ENCODE measurements around the gene ACIN1.

The ACIN1 gene

GRCh38 chr14:23040100-23040499 is 54.8 kb downstream of the ACIN1 start:
- Histone ChIP-seq H3K4me2 (ENCODE audit: low read length) (no peak overlapping the region), H3K4me3 (ENCODE audit: low read depth, low read length, poor library complexity, severe bottlenecking) (no peak overlapping the region), H3K4me1 (ENCODE audit: insufficient read depth, low read length, severe bottlenecking) (peaks cover 8% of the 10 kb centered on the region), H3F3A (ENCODE audit: insufficient read depth, low read length) (no peaks in the 10 kb centered on the region), H2AFZ (ENCODE audit: low read length) (no peak overlapping the region), H3K9me3 (ENCODE audit: low read length) (no peaks in the 10 kb centered on the region), H3K27ac (ENCODE audit: low read depth, low read length, poor library complexity, severe bottlenecking) (no peak overlapping the region), H4K20me1 (ENCODE audit: insufficient read depth, low read length) (no peaks in the 10 kb centered on the region), H3K36me3 (ENCODE audit: insufficient read depth, low read length) (no peaks in the 10 kb centered on the region), H3K27me3 (ENCODE audit: insufficient read depth, low read length) (peaks cover 1% of the 10 kb centered on the region; the same call in 1 of the 2 replicates), H3K9me2 (ENCODE audit: low read depth, low read length) (no peaks in the 10 kb centered on the region), H3K9ac (ENCODE audit: low read length) (no peak overlapping the region), H3K79me2 (ENCODE audit: insufficient read depth, low read length) (no peaks in the 10 kb centered on the region)
- no peak for TF ChIP-seq EZH2 (IDR thresholded peaks at IDR 0.05; ENCODE audit: borderline replicate concordance, low read length)
- no peak for TF ChIP-seq CTCF (IDR thresholded peaks at IDR 0.05; ENCODE audit: low read length)

- H3K9me3 ChIP-seq (ENCODE audit: low read length), result no peaks in the 10 kb centered on the region
- H3K9me2 ChIP-seq (ENCODE audit: low read depth, low read length), result no peaks in the 10 kb centered on the region
- H2AFZ ChIP-seq (ENCODE audit: low read length), result peak overlapping the region; percentile 90
- H3K4me2 ChIP-seq (ENCODE audit: low read length), result peak overlapping the region; percentile 56
- peaks cover 19% of the 10 kb centered on the region for H3K4me1 ChIP-seq (ENCODE audit: insufficient read depth, low read length, severe bottlenecking)
- no peak for TF ChIP-seq CTCF (IDR thresholded peaks at IDR 0.05; ENCODE audit: low read length)
- TF ChIP-seq EZH2 (IDR thresholded peaks at IDR 0.05; ENCODE audit: borderline replicate concordance, low read length), result no peak
- H3K4me3 ChIP-seq (ENCODE audit: low read depth, low read length, poor library complexity, severe bottlenecking), result peak overlapping the region; percentile 92
- H3K9ac ChIP-seq (ENCODE audit: low read length), result peak overlapping the region; percentile 93; the same call in 1 of the 2 replicates
- H3K36me3 ChIP-seq (ENCODE audit: insufficient read depth, low read length), result peaks cover 35% of the 10 kb centered on the region
- peaks cover 15% of the 10 kb centered on the region for H3K79me2 ChIP-seq (ENCODE audit: insufficient read depth, low read length)
- H3K27me3 ChIP-seq (ENCODE audit: insufficient read depth, low read length), result no peaks in the 10 kb centered on the region
- H3F3A ChIP-seq (ENCODE audit: insufficient read depth, low read length), result no peaks in the 10 kb centered on the region
- H3K27ac ChIP-seq (ENCODE audit: low read depth, low read length, poor library complexity, severe bottlenecking), result peak overlapping the region; percentile 84
- H4K20me1 ChIP-seq (ENCODE audit: insufficient read depth, low read length), result no peaks in the 10 kb centered on the region
Measured at GRCh38 chr14:23035303-23036144, 59.4 kb downstream of the ACIN1 start.

- no peaks in the 10 kb centered on the region for H3F3A ChIP-seq (ENCODE audit: insufficient read depth, low read length)
- peak within 1 kb of the TSS; percentile 92 for H3K4me3 ChIP-seq (ENCODE audit: low read depth, low read length, poor library complexity, severe bottlenecking)
- H3K4me2 ChIP-seq (ENCODE audit: low read length), result peak within 1 kb of the TSS; percentile 56
- no peaks in the 10 kb centered on the region for H3K27me3 ChIP-seq (ENCODE audit: insufficient read depth, low read length)
- H4K20me1 ChIP-seq (ENCODE audit: insufficient read depth, low read length), result no peaks in the 10 kb centered on the region
- peaks cover 15% of the 10 kb centered on the region for H3K79me2 ChIP-seq (ENCODE audit: insufficient read depth, low read length)
- peak within 1 kb of the TSS; percentile 90 for H2AFZ ChIP-seq (ENCODE audit: low read length)
- TF ChIP-seq CTCF (IDR thresholded peaks at IDR 0.05; ENCODE audit: low read length), result no peak
- TF ChIP-seq EZH2 (IDR thresholded peaks at IDR 0.05; ENCODE audit: borderline replicate concordance, low read length), result no peak
- peaks cover 39% of the 10 kb centered on the region for H3K36me3 ChIP-seq (ENCODE audit: insufficient read depth, low read length)
- no peaks in the 10 kb centered on the region for H3K9me3 ChIP-seq (ENCODE audit: low read length)
- H3K9ac ChIP-seq (ENCODE audit: low read length), result peak within 1 kb of the TSS; percentile 93
- H3K9me2 ChIP-seq (ENCODE audit: low read depth, low read length), result no peaks in the 10 kb centered on the region
- peak within 1 kb of the TSS; percentile 84 for H3K27ac ChIP-seq (ENCODE audit: low read depth, low read length, poor library complexity, severe bottlenecking)
- peaks cover 19% of the 10 kb centered on the region for H3K4me1 ChIP-seq (ENCODE audit: insufficient read depth, low read length, severe bottlenecking)
Measured at GRCh38 chr14:23034498-23035302, 60.2 kb downstream of the ACIN1 start, which contains the start of gene PSMB5. Gene PSMB5 (minus strand): TSS chr14:23034900. CDS start chr14:23034881, 19 bp downstream.

All from OCI-LY1 (cell line).